IPS-15b (cell line): ENCODE results near the gene TMEM42.

Source experiments
- H3K27me3 ChIP-seq: one replicate; pipeline ENCODE4 v1.6.1; 2013; ENCODE audit warnings: low read length; ENCODE audit not compliant: control insufficient read depth, insufficient read depth
- H3K36me3 ChIP-seq: one replicate; pipeline ENCODE4 v1.6.1; 2013; ENCODE audit warnings: low read length; ENCODE audit not compliant: control insufficient read depth, insufficient read depth
- H3K4me1 ChIP-seq: one replicate; pipeline ENCODE4 v1.6.1; 2013; ENCODE audit warnings: mild to moderate bottlenecking, low read length; ENCODE audit not compliant: control insufficient read depth, insufficient read depth
- H3K4me3 ChIP-seq: one replicate; pipeline ENCODE4 v1.5.1; 2013; ENCODE audit warnings: low read depth, low read length
- H3K9ac ChIP-seq: one replicate; pipeline ENCODE4 v1.6.1; 2013; ENCODE audit warnings: low read depth, mild to moderate bottlenecking, low read length
- H3K9me3 ChIP-seq: one replicate; pipeline ENCODE4 v1.6.1; 2013; ENCODE audit warnings: mild to moderate bottlenecking, low read length; ENCODE audit not compliant: control insufficient read depth, insufficient read depth

Gene TMEM42

GRCh38 chr3:44880284-44880683, 18.6 kb downstream of the TMEM42 start:
- no peak overlapping the region for H3K9ac ChIP-seq
- H3K9me3 ChIP-seq = peaks cover 3% of the 10 kb centered on the region
- H3K27me3 ChIP-seq = no peaks in the 10 kb centered on the region
- no peaks in the 10 kb centered on the region for H3K36me3 ChIP-seq
- no peaks in the 10 kb centered on the region for H3K4me1 ChIP-seq
- no peak overlapping the region for H3K4me3 ChIP-seq

DNA sequence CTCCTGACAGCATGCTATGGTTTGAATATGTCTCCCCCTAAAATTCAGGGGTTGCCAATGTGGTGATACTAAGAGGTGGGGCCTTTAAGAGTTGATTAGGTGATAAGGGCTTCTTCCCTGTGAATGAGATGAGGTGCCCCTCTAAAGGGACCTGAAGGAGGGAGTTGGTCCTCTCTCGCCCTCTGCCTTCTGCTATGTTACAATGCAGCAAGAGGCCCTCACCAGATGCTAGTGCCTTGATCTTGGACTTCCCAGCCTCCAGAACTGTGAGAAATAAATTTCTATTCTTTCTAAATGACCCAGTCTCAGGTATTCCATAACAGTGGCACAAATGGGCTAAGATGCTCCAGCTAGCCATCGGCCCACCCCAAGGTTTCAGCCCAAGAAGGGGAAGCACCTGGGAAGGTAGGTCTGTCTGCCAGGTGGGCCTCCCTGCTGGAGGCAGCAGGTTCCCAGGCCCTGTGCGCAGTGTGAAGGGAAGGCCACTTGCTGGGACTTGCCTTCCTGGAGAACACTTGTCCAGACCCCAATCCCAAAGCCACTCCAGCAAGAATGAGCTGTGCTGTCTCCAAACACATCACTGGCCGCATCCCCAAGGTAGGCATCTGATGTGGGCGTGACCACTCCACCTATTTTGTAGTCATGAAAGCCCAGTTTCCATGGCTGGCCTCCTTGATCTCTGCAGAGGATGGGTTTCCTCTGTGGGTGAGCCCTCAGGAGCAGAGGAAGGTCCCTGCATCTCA, 21.7 kb downstream of the TMEM42 start:
- Histone ChIP-seq H3K4me1 (no peaks in the 10 kb centered on the region), H3K9ac (no peak overlapping the region), H3K27me3 (no peaks in the 10 kb centered on the region), H3K9me3 (peaks cover 3% of the 10 kb centered on the region), H3K4me3 (no peak overlapping the region), H3K36me3 (no peaks in the 10 kb centered on the region)

DNA sequence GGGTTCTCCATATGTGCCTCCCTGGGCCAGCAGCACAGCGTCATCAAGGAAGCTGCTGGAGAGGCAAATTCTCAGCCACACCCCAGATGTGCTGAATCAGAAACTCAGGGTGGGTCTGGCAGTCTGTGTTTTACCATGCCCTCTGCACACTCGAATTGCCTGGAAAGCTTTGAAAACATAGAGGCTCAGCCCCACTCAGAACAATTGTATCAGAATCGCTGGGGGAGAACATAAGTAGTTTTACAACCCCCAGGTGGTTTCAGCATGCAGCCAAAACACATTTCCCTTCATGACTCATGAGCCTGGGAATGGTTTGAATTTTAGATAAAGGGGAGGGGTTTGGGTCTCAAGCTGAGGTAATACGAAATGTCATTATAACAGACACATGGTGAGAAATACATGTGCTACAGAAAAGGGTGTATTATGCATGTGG, 22.3 kb downstream of the TMEM42 start:
- Histone ChIP-seq H3K4me1 (no peaks in the 10 kb centered on the region), H3K36me3 (no peaks in the 10 kb centered on the region), H3K27me3 (no peaks in the 10 kb centered on the region), H3K9ac (no peak overlapping the region), H3K4me3 (no peak overlapping the region), H3K9me3 (peaks cover 3% of the 10 kb centered on the region)

- Histone ChIP-seq H3K4me3 (no peak overlapping the region), H3K4me1 (no peaks in the 10 kb centered on the region), H3K36me3 (no peaks in the 10 kb centered on the region), H3K9me3 (peaks cover 3% of the 10 kb centered on the region), H3K9ac (no peak overlapping the region), H3K27me3 (no peaks in the 10 kb centered on the region)
Observed at GRCh38 chr3:44885618-44886017, 23.9 kb downstream of the TMEM42 start.

GRCh38 chr3:44886561-44886960, 24.8 kb downstream of the TMEM42 start:
- Histone ChIP-seq H3K9ac (no peak overlapping the region), H3K4me3 (no peak overlapping the region)

GRCh38 chr3:44887101-44887500, 25.4 kb downstream of the TMEM42 start:
- Histone ChIP-seq H3K4me3 (no peak overlapping the region), H3K27me3 (no peaks in the 10 kb centered on the region), H3K9me3 (peaks cover 3% of the 10 kb centered on the region), H3K4me1 (no peaks in the 10 kb centered on the region), H3K36me3 (no peaks in the 10 kb centered on the region), H3K9ac (no peak overlapping the region)

More at GRCh38 chr3:44886561-44886960, 24.8 kb downstream of the TMEM42 start:
- no peaks in the 10 kb centered on the region for H3K27me3 ChIP-seq
- no peaks in the 10 kb centered on the region for H3K4me1 ChIP-seq
- peaks cover 3% of the 10 kb centered on the region for H3K9me3 ChIP-seq
- no peaks in the 10 kb centered on the region for H3K36me3 ChIP-seq

DNA sequence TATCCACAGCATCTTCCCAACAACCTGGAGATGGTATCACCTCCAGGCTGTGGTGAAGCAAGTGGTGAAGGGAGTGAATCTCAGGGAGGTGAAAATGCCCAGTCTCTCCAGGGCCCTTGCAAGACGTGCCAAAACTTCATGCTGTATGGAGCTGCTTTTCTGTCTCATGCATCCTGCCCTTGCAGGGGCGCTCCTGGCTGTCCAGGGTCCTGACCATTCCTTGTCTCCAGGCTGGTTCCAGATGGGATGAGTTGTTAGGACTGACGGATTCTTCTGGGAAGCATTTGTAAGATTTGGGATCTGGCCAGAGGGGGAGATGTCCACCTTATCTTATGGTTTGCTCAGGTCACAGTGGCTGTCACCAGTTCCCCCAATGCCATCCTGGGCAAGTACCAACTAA, 28.5 kb downstream of the TMEM42 start:
- no peaks in the 10 kb centered on the region for H3K36me3 ChIP-seq
- H3K9me3 ChIP-seq = no peaks in the 10 kb centered on the region
- no peak overlapping the region for H3K9ac ChIP-seq
- H3K4me1 ChIP-seq = no peaks in the 10 kb centered on the region
- H3K27me3 ChIP-seq = no peaks in the 10 kb centered on the region
- no peak overlapping the region for H3K4me3 ChIP-seq

DNA sequence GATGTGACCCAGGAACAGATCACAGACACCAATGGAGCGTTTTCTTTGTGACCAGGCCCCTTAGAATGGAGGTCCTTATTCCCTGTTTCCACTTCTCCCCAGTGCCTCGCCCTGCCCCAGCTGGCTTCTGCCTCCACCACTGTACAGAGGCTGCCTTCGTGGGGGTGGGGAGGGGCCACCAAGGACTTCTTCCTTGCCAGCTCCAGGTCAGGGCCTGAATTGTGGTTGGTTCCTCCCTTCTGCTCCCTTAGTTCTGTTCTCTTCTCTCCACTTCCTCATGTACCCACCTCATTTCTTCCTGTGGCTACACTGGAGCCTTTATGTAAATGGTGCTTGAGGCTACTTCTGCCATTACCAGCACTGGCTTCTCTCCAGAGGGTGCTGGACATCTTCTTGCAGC, 29.1 kb downstream of the TMEM42 start:
- no peak overlapping the region for H3K4me3 ChIP-seq
- no peaks in the 10 kb centered on the region for H3K27me3 ChIP-seq

DNA sequence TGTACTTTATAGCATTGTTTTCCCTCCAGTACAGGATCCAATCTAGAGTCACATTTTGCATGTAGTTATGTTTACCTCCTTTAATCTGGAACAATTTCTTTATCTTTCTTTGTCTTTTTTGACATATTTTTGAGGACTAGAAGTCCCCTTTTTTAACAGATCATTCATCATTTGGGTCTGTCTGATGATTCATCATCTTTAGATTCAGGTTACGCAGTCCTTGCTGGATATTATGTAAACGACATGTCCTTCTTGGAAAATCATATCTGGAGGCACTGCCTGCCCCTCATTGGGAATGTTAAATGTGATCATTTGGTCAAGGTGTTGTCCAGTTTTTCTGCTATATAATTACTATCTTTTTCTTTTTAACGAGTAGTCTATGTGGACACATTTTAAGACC, 31.0 kb downstream of the TMEM42 start:
- Histone ChIP-seq H3K9ac (no peak overlapping the region), H3K4me3 (no peak overlapping the region), H3K4me1 (no peaks in the 10 kb centered on the region), H3K9me3 (no peaks in the 10 kb centered on the region), H3K36me3 (no peaks in the 10 kb centered on the region), H3K27me3 (no peaks in the 10 kb centered on the region)

More for the DNA sequence above, 29.1 kb downstream of the TMEM42 start:
- Histone ChIP-seq H3K36me3 (no peaks in the 10 kb centered on the region), H3K4me1 (no peaks in the 10 kb centered on the region), H3K9me3 (no peaks in the 10 kb centered on the region), H3K9ac (no peak overlapping the region)

- no peaks in the 10 kb centered on the region for H3K4me1 ChIP-seq
- H3K9me3 ChIP-seq = no peaks in the 10 kb centered on the region
- H3K36me3 ChIP-seq = no peaks in the 10 kb centered on the region
- no peak overlapping the region for H3K9ac ChIP-seq
- H3K4me3 ChIP-seq = no peak overlapping the region
- H3K27me3 ChIP-seq = no peaks in the 10 kb centered on the region
Observed at GRCh38 chr3:44893097-44893496, 31.4 kb downstream of the TMEM42 start.

DNA sequence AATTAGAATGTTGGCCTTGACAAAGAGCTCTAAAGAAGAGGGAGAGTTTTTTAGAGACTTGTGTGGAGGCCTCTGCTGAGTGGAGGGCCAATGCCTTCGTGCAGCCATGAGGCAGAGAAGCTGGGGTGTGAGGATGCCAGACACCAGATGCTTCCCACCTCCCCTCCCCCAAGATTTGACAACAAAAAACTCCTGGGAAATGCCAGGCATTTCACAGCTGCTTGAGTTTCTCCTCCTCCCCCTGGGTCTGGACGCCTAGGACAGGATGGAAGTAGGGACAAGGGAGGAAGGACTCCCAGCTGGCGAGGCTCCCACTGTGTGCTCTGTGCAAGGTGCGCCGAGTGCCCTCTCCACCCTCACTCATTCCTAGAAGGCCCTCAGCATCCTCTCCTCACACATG, 32.8 kb downstream of the TMEM42 start:
- H3K9ac ChIP-seq = no peak overlapping the region

GRCh38 chr3:44896440-44896839, 34.7 kb downstream of the TMEM42 start:
- H3K9ac ChIP-seq = no peak overlapping the region
- no peaks in the 10 kb centered on the region for H3K9me3 ChIP-seq
- no peaks in the 10 kb centered on the region for H3K36me3 ChIP-seq
- peaks cover 6% of the 10 kb centered on the region for H3K4me1 ChIP-seq
- H3K4me3 ChIP-seq = no peak overlapping the region
- no peaks in the 10 kb centered on the region for H3K27me3 ChIP-seq

More for the DNA sequence above, 32.8 kb downstream of the TMEM42 start:
- no peaks in the 10 kb centered on the region for H3K9me3 ChIP-seq
- no peak overlapping the region for H3K4me3 ChIP-seq
- H3K27me3 ChIP-seq = no peaks in the 10 kb centered on the region
- H3K36me3 ChIP-seq = no peaks in the 10 kb centered on the region
- H3K4me1 ChIP-seq = peaks cover 4% of the 10 kb centered on the region
